Smooth muscle cell (in vitro differentiated cells): ENCODE measurements around the gene IL13RA1. TPM values are rescaled to one million over a fixed set of nuclear protein-coding genes. Genes with fewer than 3 reads are reported as not detected.
"Not testable (repeated sequence)": the region's sequence is repeated elsewhere in the genome, so short reads cannot be mapped to it uniquely, and the experiment has no call there.

Experiments used
- DNase-seq: peaks from one replicate; lab custom pipeline; 2025; ENCODE audit not compliant: unreplicated experiment; lab: John Stamatoyannopoulos, UW
- H2AFZ ChIP-seq: fragments of 200-600 bp; sonication (generic); 2 replicates; pipeline ENCODE4 v1.6.0; 2016; ENCODE audit warnings: antibody characterized with exemption, low read depth, mild to moderate bottlenecking
- H3F3A ChIP-seq: fragments of 200-600 bp; sonication (generic); 2 replicates; pipeline ENCODE4 v1.6.0; 2017; ENCODE audit warnings: antibody characterized with exemption, low read depth
- H3K27ac ChIP-seq: fragments of 200-600 bp; sonication (generic); 2 replicates; pipeline ENCODE4 v1.5.1; 2016; ENCODE audit warnings: low read depth, mild to moderate bottlenecking
- H3K27me3 ChIP-seq: fragments of 200-600 bp; sonication (generic); 2 replicates; pipeline ENCODE4 v1.6.1; 2016; ENCODE audit warnings: low read depth, mild to moderate bottlenecking
- H3K36me3 ChIP-seq: fragments of 200-600 bp; sonication (generic); 2 replicates; pipeline ENCODE4 v1.5.1; 2016; ENCODE audit warnings: low read depth
- H3K4me1 ChIP-seq: fragments of 200-600 bp; sonication (generic); 2 replicates; pipeline ENCODE4 v1.5.1; 2016; ENCODE audit warnings: low read depth
- H3K4me2 ChIP-seq: fragments of 200-600 bp; sonication (generic); 2 replicates; pipeline ENCODE4 v1.6.0; 2016; ENCODE audit warnings: mild to moderate bottlenecking
- H3K4me3 ChIP-seq: fragments of 200-600 bp; sonication (generic); 2 replicates; pipeline ENCODE4 v1.5.1; 2016; ENCODE audit warnings: mild to moderate bottlenecking
- H3K79me2 ChIP-seq: fragments of 200-600 bp; sonication (generic); 2 replicates; pipeline ENCODE4 v1.6.0; 2016; ENCODE audit warnings: low read depth, mild to moderate bottlenecking
- H3K9ac ChIP-seq: fragments of 200-600 bp; sonication (generic); 2 replicates; pipeline ENCODE4 v1.6.0; 2016; ENCODE audit warnings: low read depth
- H3K9me3 ChIP-seq: fragments of 200-600 bp; sonication (generic); replicated peaks from 2 replicates; pipeline ENCODE4 v1.5.1; 2016; ENCODE audit warnings: low read depth
- H4K20me1 ChIP-seq: fragments of 200-600 bp; sonication (generic); 2 replicates; pipeline ENCODE4 v1.6.0; 2016; ENCODE audit warnings: low read depth
- CTCF ChIP-seq: fragments of 200-600 bp; sonication (generic); IDR thresholded peaks from 2 replicates; pipeline ENCODE4 v1.5.1; 2017; ENCODE audit warnings: borderline replicate concordance, mild to moderate bottlenecking, antibody characterized with exemption; ENCODE audit not compliant: insufficient read depth, poor library complexity, severe bottlenecking
- WGBS: methylation state at CpG from one replicate; pipeline ENCODE4 v1.1.7; 2016; ENCODE audit warnings: low lambda C conversion rate; 5-methylcytosine and 5-hydroxymethylcytosine counted together
- polyA plus RNA-seq: library from polyadenylated mRNA; unstranded; fragments of >200 nt; fragmentation: Nextera tagmentation; extraction: Ambion mirVana; gene quantifications from 2 replicates; pipeline ENCODE4 v1.2.1, GENCODE V29; 2016
- total RNA-seq: library from RNA; depleted of rRNA; stranded (reverse); fragments of >200 nt; gene quantifications from 2 replicates; pipeline ENCODE4 v1.2.3, GENCODE V29; 2014

The IL13RA1 gene
- total and polyA plus RNA-seq, 2 experiments from 2014 or later: 67.0 to 85.9 TPM

DNA sequence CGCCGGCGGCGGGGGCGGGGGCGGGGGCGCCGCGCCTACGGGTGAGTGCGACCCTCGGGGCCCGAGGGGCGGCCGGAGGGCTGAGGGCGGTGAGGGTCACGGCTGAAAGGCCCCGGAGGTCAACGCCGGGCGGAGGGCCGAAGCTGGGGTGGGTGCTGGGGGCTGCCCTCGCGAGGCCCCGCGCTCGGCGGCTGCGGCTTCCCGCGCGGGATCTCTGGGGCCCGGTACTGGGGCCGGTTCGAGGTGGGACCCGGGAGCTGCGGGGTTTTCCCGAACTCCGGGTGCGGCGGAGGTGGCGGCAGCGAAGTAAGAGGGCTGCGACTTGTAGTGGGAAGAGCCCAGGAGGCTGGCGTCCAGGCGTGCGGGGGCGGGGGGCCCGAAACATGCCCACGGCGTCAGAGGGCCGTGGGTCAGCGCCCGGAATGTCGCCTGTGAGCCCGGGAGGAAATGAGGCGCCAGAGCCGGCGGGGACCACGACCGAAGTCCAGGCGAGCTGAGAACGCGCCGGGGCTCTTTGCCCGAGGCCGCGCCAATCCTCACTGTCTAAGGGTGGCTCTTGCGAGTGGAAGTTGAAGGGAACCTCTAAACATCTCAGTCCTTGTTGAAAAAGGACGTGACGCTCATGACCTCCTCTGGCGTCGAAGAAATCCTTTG, 407 bp downstream of the IL13RA1 start:
- Histone ChIP-seq H3K9ac (peak overlapping the region; percentile 85), H3K4me3 (peak overlapping the region; percentile 63), H3K4me2 (peak overlapping the region; percentile 85), H4K20me1 (no peaks in the 10 kb centered on the region), H3F3A (no peaks in the 10 kb centered on the region), H3K27me3 (no peaks in the 10 kb centered on the region), H3K9me3 (no peaks in the 10 kb centered on the region), H2AFZ (peak overlapping the region; percentile 69), H3K79me2 (peaks cover 17% of the 10 kb centered on the region), H3K27ac (peak overlapping the region; percentile 67), H3K36me3 (no peaks in the 10 kb centered on the region), H3K4me1 (no peaks in the 10 kb centered on the region)
- WGBS: 44% methylated on average over 37 of the region's 73 CpGs
- TF ChIP-seq CTCF: no peak
- DNase-seq: peak; percentile 17

DNA sequence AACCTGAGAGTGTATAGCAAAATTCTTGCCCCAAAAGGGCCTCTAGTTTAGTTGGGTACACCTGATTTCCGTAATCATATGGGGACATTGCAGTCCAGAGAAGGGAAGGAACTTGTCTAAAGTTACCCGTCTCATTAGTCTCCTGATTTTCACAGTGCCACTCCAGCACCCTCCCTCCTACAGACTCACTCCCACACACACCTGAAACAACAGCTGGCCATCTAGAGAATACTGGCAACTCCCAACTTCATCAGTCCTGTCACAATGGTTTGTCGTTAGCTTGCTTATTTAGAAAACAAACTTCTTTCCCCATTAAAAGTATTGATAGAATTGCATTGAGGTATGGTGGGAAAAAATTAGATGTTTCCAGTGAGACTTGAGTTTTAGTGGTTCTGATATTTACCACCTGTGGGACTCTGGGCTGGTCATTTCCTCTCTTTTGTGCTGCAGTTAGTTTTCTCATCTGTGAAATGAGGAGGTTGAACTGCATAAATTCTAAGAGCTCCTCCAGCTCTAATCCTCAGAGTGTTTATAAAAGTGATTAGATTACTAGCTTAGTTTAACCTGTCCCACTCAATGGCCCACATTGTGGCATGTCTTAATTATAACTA, 1.7 kb downstream of the IL13RA1 start:
- 79% methylated on average over 3 of the region's 3 CpGs for WGBS
- Histone ChIP-seq H3K27me3 (no peaks in the 10 kb centered on the region), H3K79me2 (peaks cover 31% of the 10 kb centered on the region), H3K4me3 (no peak overlapping the region), H3K27ac (peak overlapping the region; percentile 84), H2AFZ (no peak overlapping the region), H3K9ac (no peak overlapping the region), H3K36me3 (no peaks in the 10 kb centered on the region), H3K4me1 (no peaks in the 10 kb centered on the region), H4K20me1 (no peaks in the 10 kb centered on the region), H3K9me3 (peaks cover 6% of the 10 kb centered on the region), H3F3A (no peaks in the 10 kb centered on the region), H3K4me2 (peak overlapping the region; percentile 85)
- no peak for DNase-seq
- TF ChIP-seq CTCF: no peak

DNA sequence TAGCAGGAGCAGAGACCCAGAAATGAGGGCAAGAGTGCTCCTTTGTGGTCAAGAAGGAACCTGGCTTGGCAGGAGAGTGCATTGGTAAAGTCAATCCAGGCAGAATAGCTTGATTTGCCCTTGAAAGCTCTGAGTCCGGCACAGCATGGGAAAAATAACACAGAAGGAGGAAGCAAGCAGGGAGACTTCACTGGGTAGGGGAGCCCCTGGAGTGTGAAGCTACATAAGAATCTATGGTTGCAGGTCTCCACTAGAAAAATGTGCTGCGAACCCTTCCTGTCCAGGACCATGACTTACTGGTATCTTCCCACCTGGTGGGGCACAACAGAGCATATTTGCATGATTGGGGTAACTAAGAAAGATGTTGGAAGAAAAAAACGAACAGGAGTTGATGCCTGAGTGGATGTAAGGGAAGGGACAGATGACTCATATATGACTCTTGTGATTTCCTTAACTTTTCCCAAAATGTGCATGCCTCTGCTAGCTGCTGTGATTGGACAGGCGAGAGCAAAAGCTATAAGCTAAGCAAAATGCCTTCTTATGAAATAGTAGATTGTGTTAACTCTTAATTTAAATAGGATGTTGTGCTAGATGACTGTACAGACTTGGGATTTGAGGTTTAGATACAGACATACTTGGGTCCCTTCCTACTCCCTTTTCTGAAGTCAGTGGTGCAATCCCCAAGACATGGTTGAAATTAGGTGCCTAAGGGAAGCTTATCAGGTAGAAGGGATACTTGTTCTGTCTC, 3.3 kb downstream of the IL13RA1 start:
- Histone ChIP-seq H2AFZ (no peak overlapping the region), H3K79me2 (peaks cover 42% of the 10 kb centered on the region), H3K9ac (no peak overlapping the region), H3K36me3 (no peaks in the 10 kb centered on the region), H3K27ac (peak overlapping the region; percentile 84), H4K20me1 (peaks cover 2% of the 10 kb centered on the region), H3K4me2 (peak overlapping the region; percentile 66), H3K9me3 (peaks cover 6% of the 10 kb centered on the region), H3F3A (no peaks in the 10 kb centered on the region), H3K4me3 (no peak overlapping the region), H3K27me3 (no peaks in the 10 kb centered on the region), H3K4me1 (no peaks in the 10 kb centered on the region)
- no peak for TF ChIP-seq CTCF
- WGBS: 44% methylated on average over 4 of the region's 4 CpGs
- DNase-seq: no peak

- H3K9ac ChIP-seq, H3K4me1 ChIP-seq, H3K4me3 ChIP-seq, H3K4me2 ChIP-seq, H3K27ac ChIP-seq, H2AFZ ChIP-seq, H3K9me3 ChIP-seq, H3K36me3 ChIP-seq, DNase-seq, H3F3A ChIP-seq, H3K27me3 ChIP-seq: not testable (repeated sequence)
- 87% methylated on average over 3 of the region's 3 CpGs for WGBS
- Histone ChIP-seq H3K79me2 (peaks cover 46% of the 10 kb centered on the region), H4K20me1 (peaks cover 14% of the 10 kb centered on the region)
Measured at GRCh38 chrX:118732551-118732950, 5.1 kb downstream of the IL13RA1 start.
